H1 (cell line): ENCODE data around the gene TP53I3. TPM values are rescaled to one million over a fixed set of nuclear protein-coding genes. Genes with fewer than 3 reads are reported as not detected.

ENCODE experiments used
- CTCF ChIA-PET: fragments of 300-600 bp; sonication (Branson Sonifier 250); formaldehyde crosslinking; loops from one replicate; lab custom pipeline; 2021; ENCODE audit not compliant: partially characterized antibody; lab: Charles Lee
- POLR2A ChIA-PET: fragments of 300-600 bp; sonication (Branson Sonifier 250); formaldehyde crosslinking; loops from one replicate; lab custom pipeline; 2021; ENCODE audit warnings: inconsistent platforms; ENCODE audit not compliant: partially characterized antibody; lab: Charles Lee
- DNase-seq, 2 experiments: peaks; one replicate each; pipeline versions ENCODE4 v3.0.0 to v3.0.0-alpha.2; 2010 to 2022; ENCODE audit warnings: low spot score in 2 of 2, low read depth in 1 of 2, mixed read lengths in 1 of 2
- FAIRE-seq: peaks from 2 replicates; lab custom pipeline; 2011; peaks lifted over from hg19 to GRCh38; lab: Jason Lieb, UNC
- H2AFZ ChIP-seq: 2 replicates; pipeline ENCODE4 v1.8.1; 2012; ENCODE audit warnings: low read length, inconsistent platforms
- H2AK5ac ChIP-seq: 2 replicates; pipeline ENCODE4 v1.6.1; 2013; ENCODE audit warnings: low read depth, low read length
- H2BK120ac ChIP-seq: replicated peaks from 2 replicates; pipeline ENCODE3; 2013; ENCODE audit warnings: low read depth, low read length, inconsistent platforms
- H2BK12ac ChIP-seq: 2 replicates; pipeline ENCODE4 v1.6.1; 2013; ENCODE audit warnings: low read depth, low read length
- H2BK15ac ChIP-seq: 2 replicates; pipeline ENCODE4 v1.6.1; 2013; ENCODE audit warnings: low read length
- H2BK20ac ChIP-seq: 2 replicates; pipeline ENCODE4 v1.6.1; 2013; ENCODE audit warnings: low read length
- H2BK5ac ChIP-seq: 2 replicates; pipeline ENCODE4 v1.6.1; 2013; ENCODE audit warnings: low read depth, low read length
- H3K14ac ChIP-seq: 2 replicates; pipeline ENCODE4 v1.6.1; 2013; ENCODE audit warnings: inconsistent platforms; ENCODE audit not compliant: insufficient read length
- H3K18ac ChIP-seq: 2 replicates; pipeline ENCODE4 v1.6.1; 2013; ENCODE audit warnings: low read length; ENCODE audit errors: extremely low read depth
- H3K23ac ChIP-seq: 2 replicates; pipeline ENCODE4 v1.6.1; 2013; ENCODE audit warnings: inconsistent platforms; ENCODE audit not compliant: insufficient read length
- H3K23me2 ChIP-seq: 2 replicates; pipeline ENCODE4 v1.6.1; 2013; ENCODE audit warnings: low read depth, low read length
- H3K27ac ChIP-seq: 2 replicates; pipeline ENCODE4 v1.6.1; 2011; ENCODE audit warnings: low read depth, low read length, inconsistent platforms
- H3K27me3 ChIP-seq, 4 experiments: replicated peaks in 1 of 4; 1 replicate in 1 of 4; 2 replicates in 3 of 4; pipeline versions ENCODE4 v1.6.1 to v1.8.1; 2011 to 2013; ENCODE audit warnings: low read length in 3 of 4, mild to moderate bottlenecking in 3 of 4, inconsistent platforms in 2 of 4, mixed read lengths in 2 of 4, moderate library complexity in 1 of 4; ENCODE audit not compliant: control insufficient read depth in 3 of 4, insufficient read depth in 3 of 4; ENCODE audit errors: extremely low read depth in 1 of 4
- H3K36me3 ChIP-seq, 4 experiments: 2 replicates each; pipeline versions ENCODE4 v1.6.1 to v1.8.1; 2011 to 2013; ENCODE audit warnings: mild to moderate bottlenecking in 4 of 4, low read length in 3 of 4, moderate library complexity in 2 of 4, control low read depth in 1 of 4, inconsistent platforms in 1 of 4; ENCODE audit not compliant: insufficient read depth in 4 of 4, control insufficient read depth in 2 of 4
- H3K4ac ChIP-seq: replicated peaks from 2 replicates; pipeline ENCODE3; 2013; ENCODE audit warnings: low read length, low read depth, mixed read lengths, inconsistent platforms; ENCODE audit not compliant: insufficient read length
- H3K4me1 ChIP-seq, 4 experiments: replicated peaks in 1 of 4; 1 replicate in 1 of 4; 2 replicates in 3 of 4; pipeline versions ENCODE4 v1.6.1 to v1.8.1; 2011 to 2013; ENCODE audit warnings: low read length in 3 of 4, inconsistent platforms in 2 of 4, mixed read lengths in 1 of 4; ENCODE audit not compliant: insufficient read depth in 4 of 4, control insufficient read depth in 3 of 4
- H3K4me2 ChIP-seq, 2 experiments: 2 replicates each; pipeline versions ENCODE4 v1.6.1 to v1.8.1; 2011 to 2013; ENCODE audit warnings: low read depth in 2 of 2, low read length in 2 of 2, control low read depth in 1 of 2, inconsistent platforms in 1 of 2, mild to moderate bottlenecking in 1 of 2; ENCODE audit not compliant: insufficient read depth in 1 of 2
- H3K4me3 ChIP-seq, 4 experiments: fragments of 200-600, 300-600 bp in 1 of 4; sonication (generic), shearing (Covaris generic), sonication (Bioruptor Twin) in 1 of 4; 2 replicates each; pipeline versions ENCODE4 v1.5.1 to v1.8.1; 2011 to 2016; ENCODE audit warnings: low read length in 4 of 4, low read depth in 3 of 4, control low read depth in 2 of 4, inconsistent platforms in 2 of 4, mild to moderate bottlenecking in 2 of 4, mixed read lengths in 1 of 4, moderate library complexity in 1 of 4; ENCODE audit not compliant: insufficient read depth in 2 of 4; ENCODE audit errors: extremely low read depth in 1 of 4
- H3K56ac ChIP-seq: replicated peaks from 2 replicates; pipeline ENCODE3; 2013; ENCODE audit warnings: low read depth, mild to moderate bottlenecking, mixed read lengths, low read length, inconsistent platforms; ENCODE audit not compliant: insufficient read length
- H3K79me1 ChIP-seq: 2 replicates; pipeline ENCODE4 v1.6.1; 2013; ENCODE audit warnings: low read depth, low read length, control low read depth
- H3K79me2 ChIP-seq, 2 experiments: 2 replicates each; pipeline versions ENCODE4 v1.6.1 to v1.8.1; 2012 to 2013; ENCODE audit warnings: low read length in 2 of 2, mild to moderate bottlenecking in 2 of 2, inconsistent platforms in 1 of 2; ENCODE audit not compliant: insufficient read depth in 2 of 2, control insufficient read depth in 1 of 2
- H3K9ac ChIP-seq, 4 experiments: replicated peaks in 1 of 4; 1 replicate in 1 of 4; 2 replicates in 3 of 4; pipeline versions ENCODE4 v1.6.1 to v1.8.1; 2011 to 2013; ENCODE audit warnings: low read depth in 3 of 4, low read length in 3 of 4, control low read depth in 2 of 4, mild to moderate bottlenecking in 2 of 4, moderate library complexity in 2 of 4, inconsistent platforms in 1 of 4; ENCODE audit errors: extremely low read depth in 1 of 4
- H3K9me3 ChIP-seq, 2 experiments: 2 replicates each; pipeline versions ENCODE4 v1.6.1 to v1.8.1; 2012 to 2013; ENCODE audit warnings: mild to moderate bottlenecking in 2 of 2, moderate library complexity in 2 of 2, control low read depth in 1 of 2, inconsistent platforms in 1 of 2, low read depth in 1 of 2, low read length in 1 of 2, mixed read lengths in 1 of 2; ENCODE audit not compliant: insufficient read depth in 2 of 2
- H4K20me1 ChIP-seq, 2 experiments: replicated peaks in 1 of 2; 2 replicates each; pipeline versions ENCODE3 to v1.8.1; 2011 to 2013; ENCODE audit warnings: inconsistent platforms in 2 of 2, low read length in 2 of 2, mild to moderate bottlenecking in 1 of 2; ENCODE audit not compliant: insufficient read depth in 2 of 2, control insufficient read depth in 1 of 2
- H4K5ac ChIP-seq: 2 replicates; pipeline ENCODE4 v1.6.1; 2013; ENCODE audit warnings: low read length, low read depth, mixed read lengths, inconsistent platforms; ENCODE audit not compliant: insufficient read length
- H4K8ac ChIP-seq: 2 replicates; pipeline ENCODE4 v1.8.0; 2013; ENCODE audit warnings: mild to moderate bottlenecking, moderate library complexity, low read length, inconsistent platforms; ENCODE audit not compliant: insufficient read depth; ENCODE audit errors: extremely low read depth
- H4K91ac ChIP-seq: replicated peaks from 2 replicates; pipeline ENCODE3; 2013; ENCODE audit warnings: low read length, mixed read lengths, inconsistent platforms; ENCODE audit not compliant: insufficient read length
- CBX8 ChIP-seq: fragments of 300-800, 300-1000 bp; sonication (generic); IDR thresholded peaks from 2 replicates; pipeline ENCODE4 v1.7.1; 2016; ENCODE audit warnings: low read depth, low read length, borderline replicate concordance
- POLR2A ChIP-seq, 2 experiments: IDR thresholded peaks; 1 replicate in 1 of 2; 2 replicates in 1 of 2; pipeline ENCODE4 v1.6.1; 2011; ENCODE audit warnings: low read depth in 2 of 2, low read length in 2 of 2, mild to moderate bottlenecking in 2 of 2; ENCODE audit errors: control extremely low read depth in 1 of 2
- RFX5 ChIP-seq: IDR thresholded peaks from 2 replicates; pipeline ENCODE4 v1.6.1; 2011; ENCODE audit warnings: low read depth, low read length, improper control_type of control experiment, borderline replicate concordance
- ZNF274 ChIP-seq: IDR thresholded peaks from 2 replicates; pipeline ENCODE4 v1.7.0; 2012; ENCODE audit warnings: low read length, borderline replicate concordance; ENCODE audit errors: extremely low read depth
- WGBS, 2 experiments: shearing (Covaris generic) in 1 of 2; methylation state at CpG; one replicate each; pipeline versions ENCODE4 v1.1.6 to v1.1.7; 2013 to 2015; ENCODE audit warnings: low lambda C conversion rate in 2 of 2, mixed read lengths in 2 of 2, inconsistent platforms in 1 of 2, low coverage in 1 of 2, missing lambda C conversion rate in 1 of 2; ENCODE audit not compliant: insufficient replicate concordance in 2 of 2, insufficient coverage in 1 of 2, insufficient read length in 1 of 2; ENCODE audit errors: extremely low coverage in 1 of 2, missing lambda C conversion rate in 1 of 2; 5-methylcytosine and 5-hydroxymethylcytosine counted together
- long read RNA-seq, 2 experiments: library from RNA in 1 of 2; library from capped mRNA in 1 of 2; stranded (forward); transcript quantifications; one replicate each; pipeline ENCODE4 v2.0.0, GENCODE V29; 2021; ENCODE audit warnings: inconsistent platforms in 1 of 2
- polyA minus RNA-seq, 3 experiments: library from RNA; depleted of rRNA, polyadenylated mRNA; stranded (reverse); fragments of >200 nt; gene quantifications; 1 replicate in 2 of 3; 2 replicates in 1 of 3; pipeline ENCODE4 v1.2.3, GENCODE V29; 2011
- polyA plus RNA-seq, 7 experiments: library from polyadenylated mRNA; depleted of rRNA in 3 of 7; stranded (reverse) in 5 of 7; unstranded in 2 of 7; fragments of >200 nt in 5 of 7; fragments of 200-250 nt in 2 of 7; gene quantifications; 1 replicate in 5 of 7; 2 replicates in 1 of 7; 4 replicates in 1 of 7; pipeline versions ENCODE4 v1.2.1 to v1.2.3, GENCODE V29; 2011 to 2013; ENCODE audit warnings: missing spikeins in 2 of 7, mixed read lengths in 2 of 7
- total RNA-seq: library from RNA; stranded (reverse); fragmentation: NEBNext Ultra II Directional; extraction: Animal tissue kit (Norgen Biotek cat#: 25700); gene quantifications from 2 replicates; pipeline ENCODE4 v1.2.1, GENCODE V29; 2021
- TF ChIP-seq, protein P1 (sequence below): IDR thresholded peaks from 2 replicates; pipeline ENCODE4 v1.6.1; 2011; ENCODE audit warnings: low read depth, mild to moderate bottlenecking, low read length; ENCODE audit not compliant: insufficient read depth

Gene TP53I3, protein sequence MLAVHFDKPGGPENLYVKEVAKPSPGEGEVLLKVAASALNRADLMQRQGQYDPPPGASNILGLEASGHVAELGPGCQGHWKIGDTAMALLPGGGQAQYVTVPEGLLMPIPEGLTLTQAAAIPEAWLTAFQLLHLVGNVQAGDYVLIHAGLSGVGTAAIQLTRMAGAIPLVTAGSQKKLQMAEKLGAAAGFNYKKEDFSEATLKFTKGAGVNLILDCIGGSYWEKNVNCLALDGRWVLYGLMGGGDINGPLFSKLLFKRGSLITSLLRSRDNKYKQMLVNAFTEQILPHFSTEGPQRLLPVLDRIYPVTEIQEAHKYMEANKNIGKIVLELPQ
- total RNA-seq (29.4 and 30.1 TPM in 2 replicates), polyA plus RNA-seq (2011; rRNA removed) (34.5 and 36.3 TPM in 2 replicates), polyA minus RNA-seq (2011; rRNA and poly(A)+ RNA removed) (16.0 and 23.1 TPM in 2 replicates)
- polyA plus RNA-seq (2011; cell fraction: cytosol; rRNA removed), result 46.1 TPM
- polyA plus RNA-seq (2011; cell fraction: nucleus; rRNA removed), result 59.1 TPM
- 36.3 to 44.3 TPM (median 40.3 TPM) in 4 replicates for polyA plus RNA-seq (2012, experiment 1 of 2)
- polyA plus RNA-seq (2012, experiment 2 of 2), result 32.4 TPM
- 19.8 TPM for polyA plus RNA-seq (2013, experiment 1 of 2)
- 19.2 TPM for polyA plus RNA-seq (2013, experiment 2 of 2)
- 14.9 TPM for polyA minus RNA-seq (2011; cell fraction: cytosol; rRNA and poly(A)+ RNA removed)
- polyA minus RNA-seq (2011; cell fraction: nucleus; rRNA and poly(A)+ RNA removed), result 29.0 TPM
- long read RNA-seq, experiment 1, transcript TP53I3-201 (5 exons, 1,998 nt), result major isoform, 7 of 18 reads
- long read RNA-seq, experiment 1, partial matches to known transcripts, result 3 of 18 reads
- long read RNA-seq, experiment 1, other reads (novel, unspliced or antisense), result 4 of 18 reads
- long read RNA-seq, experiment 2, transcript TP53I3-202 (6 exons, 1,635 nt), result major isoform, 48 of 78 reads
- long read RNA-seq, experiment 2, transcript TP53I3-201 (5 exons, 1,998 nt), result minor isoform, 11 of 78 reads
- long read RNA-seq, experiment 2, partial matches to known transcripts, result 6 of 78 reads
- long read RNA-seq, experiment 2, other reads (novel, unspliced or antisense), result 10 of 78 reads

DNA sequence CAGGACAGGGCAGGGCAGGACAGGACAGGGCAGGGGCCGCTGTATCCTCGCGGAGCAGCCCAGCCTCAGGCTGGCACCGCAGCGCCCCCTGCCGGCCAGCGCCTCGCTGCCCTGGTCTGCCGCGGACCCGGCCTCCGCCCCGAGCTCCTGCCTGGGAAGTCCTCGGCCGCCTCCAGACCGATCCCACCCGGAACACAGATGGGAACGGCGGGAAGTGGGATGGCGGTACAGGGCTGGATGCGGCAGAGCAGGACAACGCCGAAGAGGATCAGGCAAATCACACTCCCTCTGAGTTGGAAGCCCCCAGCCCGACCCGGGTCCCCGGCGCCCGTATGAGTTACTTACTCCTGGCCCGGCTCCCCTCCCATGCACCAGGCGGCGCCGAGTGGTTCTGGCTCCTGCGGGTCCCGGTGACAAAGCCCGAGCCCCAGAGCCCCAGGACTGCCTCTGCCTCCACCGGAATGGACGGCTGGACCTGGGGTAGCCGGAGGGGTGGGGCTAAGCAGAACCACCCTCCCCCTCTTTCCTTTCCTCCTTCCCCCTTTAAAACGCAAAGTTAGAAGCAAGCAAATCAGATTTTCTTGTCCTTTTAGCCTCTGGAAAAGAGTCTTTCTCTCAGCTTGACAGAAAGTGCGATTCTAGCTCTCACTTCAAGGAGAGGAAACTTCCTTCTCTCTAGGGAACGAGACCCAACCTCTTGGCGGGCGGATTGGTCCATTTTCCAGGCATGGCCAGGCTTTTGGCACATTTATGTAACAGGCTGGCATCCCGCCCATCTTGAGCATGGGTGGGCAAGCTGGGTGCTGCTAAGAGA lies at the start of gene TP53I3:
Gene TP53I3, minus strand, starts transcription at position 449 of the 814 bp plus-strand sequence. CDS start 508 bp downstream, outside the sequence.
- POLR2A ChIA-PET, result interaction anchor here (0.6 to 3.1 kb wide), 30 partner anchors 8 to 670 kb away, joined by 3 to 24 read pairs (median 6); partner anchors contain the start of genes ATAD2B, FAM228B, ITSN2 and MFSD2B
- TF ChIP-seq, protein P1, sequence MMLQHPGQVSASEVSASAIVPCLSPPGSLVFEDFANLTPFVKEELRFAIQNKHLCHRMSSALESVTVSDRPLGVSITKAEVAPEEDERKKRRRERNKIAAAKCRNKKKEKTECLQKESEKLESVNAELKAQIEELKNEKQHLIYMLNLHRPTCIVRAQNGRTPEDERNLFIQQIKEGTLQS, result no peak
- TF ChIP-seq RFX5 (no peak), CBX8 (no peak), POLR2A (IDR thresholded peaks at IDR 0.05; ENCODE audit: control extremely low read depth in 1 of 2, low read depth in 2 of 2, low read length in 2 of 2) (peak; percentile 90 to 92), ZNF274 (no peak)

More for the DNA sequence above, at the start of gene TP53I3:
- H3K14ac ChIP-seq, result no peak within 1 kb of the TSS
- H3K9me3 ChIP-seq, result no peaks in the 10 kb centered on the region
- H3K4me1 ChIP-seq, result peaks cover 4 to 11% (median 9%) of the 10 kb centered on the region in 4 experiments
- FAIRE-seq (no peak), DNase-seq (peak; percentile 75 to 97)
- no peaks in the 10 kb centered on the region for H4K20me1 ChIP-seq
- CTCF ChIA-PET, result interaction anchor here (0.6 to 4.3 kb wide), 29 partner anchors 11 to 343 kb away, joined by 3 to 25 read pairs (median 4); partner anchors contain the start of genes ATAD2B, FAM228A, ITSN2 and WDCP
- H3K23ac ChIP-seq, result no peak within 1 kb of the TSS
- peak within 1 kb of the TSS; percentile 80 to 94 for H3K4me2 ChIP-seq
- peak within 1 kb of the TSS; percentile 99 for H3K18ac ChIP-seq
- peak within 1 kb of the TSS; percentile 86 for H3K56ac ChIP-seq
- H3K27me3 ChIP-seq, result no peaks in the 10 kb centered on the region
- H3K79me2 ChIP-seq, result no peaks in the 10 kb centered on the region
- peaks cover 9 to 17% (median 11%) of the 10 kb centered on the region in 4 experiments; a peak in 7 of 8 replicates for H3K36me3 ChIP-seq
- H2BK12ac ChIP-seq, result peak within 1 kb of the TSS; percentile 99
- peak within 1 kb of the TSS; percentile 93 for H2AFZ ChIP-seq
- H4K91ac ChIP-seq, result peak within 1 kb of the TSS; percentile 97
- peak within 1 kb of the TSS; percentile 51 for H2BK120ac ChIP-seq
- no peaks in the 10 kb centered on the region for H3K79me1 ChIP-seq
- peak within 1 kb of the TSS; percentile 96 for H4K5ac ChIP-seq
- peak within 1 kb of the TSS; percentile 46; the same call in 1 of the 2 replicates for H2BK15ac ChIP-seq
- peak within 1 kb of the TSS; percentile 86 to 93 (median 91) for H3K9ac ChIP-seq
- H2BK5ac ChIP-seq, result peak within 1 kb of the TSS; percentile 96
- H3K4me3 ChIP-seq, result peak within 1 kb of the TSS; percentile 55 to 77 (median 66)
- no peak within 1 kb of the TSS for H2AK5ac ChIP-seq
- peak within 1 kb of the TSS; percentile 99 for H4K8ac ChIP-seq
- H3K27ac ChIP-seq, result peak within 1 kb of the TSS; percentile 89
- H3K23me2 ChIP-seq, result peaks cover 10% of the 10 kb centered on the region
- 1% methylated on average over 34 of the region's 44 CpGs; no CpG with 5 or more reads in 1 of the 2 experiments for WGBS, 2 experiments
- H3K4ac ChIP-seq, result peak within 1 kb of the TSS; percentile 24
- H2BK20ac ChIP-seq, result 0 out of 2 replicates have a peak within 1 kb of the TSS, but pooled peaks have one; percentile 40
